Hepatic stellate cell (primary cell): ENCODE data around the gene PCSK4.
A peak's percentile ranks its signal among the peaks of the same experiment; 100 is the strongest.

ENCODE experiments used
- DNase-seq: peaks from one replicate; pipeline ENCODE4 v3.0.0; 2011; ENCODE audit warnings: low spot score

The PCSK4 gene

DNA sequence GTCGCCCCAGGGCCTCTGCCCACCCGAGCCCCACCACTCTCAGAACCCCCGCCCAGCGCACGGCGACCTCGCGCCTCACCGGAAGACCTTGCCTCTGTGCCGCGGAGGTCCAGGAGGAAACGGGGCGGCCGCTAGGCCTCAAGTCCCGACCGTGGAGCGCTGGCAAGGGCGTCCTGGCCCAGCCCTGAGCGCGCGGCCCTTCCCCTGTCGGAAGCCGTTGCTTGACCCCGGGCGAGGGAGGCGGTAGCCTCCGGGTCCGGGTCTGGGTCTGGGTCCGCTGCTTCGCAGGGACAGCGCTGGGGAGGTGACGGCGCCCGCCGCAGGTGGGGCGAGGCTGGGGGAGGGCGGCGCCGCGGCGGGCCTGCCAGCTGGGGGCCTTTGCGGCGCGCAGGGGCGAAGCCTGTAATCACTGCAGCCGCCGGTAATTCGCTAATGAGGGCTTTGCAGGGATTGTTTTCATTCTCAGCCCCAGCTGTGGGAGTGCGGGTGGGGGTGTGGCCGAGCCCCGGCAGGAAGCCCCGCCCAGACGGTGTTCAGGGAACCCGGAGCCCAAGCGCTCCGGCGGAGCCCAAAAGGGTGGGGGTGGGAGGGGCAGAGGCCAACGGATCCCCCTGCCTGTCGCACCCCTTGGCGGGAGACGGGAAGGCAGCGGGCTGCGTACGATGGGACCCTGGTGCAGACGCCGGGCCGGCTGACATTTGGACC, 19.7 kb downstream of the PCSK4 start:
- DNase-seq = no peak

DNA sequence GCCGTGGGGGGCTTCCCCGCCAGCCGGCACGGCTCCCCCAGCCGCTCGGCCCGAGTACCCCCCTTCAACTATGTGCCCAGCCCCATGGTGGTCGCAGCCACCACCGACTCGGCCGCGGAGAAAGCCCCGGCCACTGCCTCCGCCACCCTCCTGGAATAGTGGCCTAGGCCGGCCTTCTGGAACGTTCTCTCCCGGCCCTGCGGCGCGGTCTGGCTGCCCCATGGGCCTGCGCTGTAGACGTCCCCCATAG, 20.2 kb downstream of the PCSK4 start:
- no peak for DNase-seq

DNA sequence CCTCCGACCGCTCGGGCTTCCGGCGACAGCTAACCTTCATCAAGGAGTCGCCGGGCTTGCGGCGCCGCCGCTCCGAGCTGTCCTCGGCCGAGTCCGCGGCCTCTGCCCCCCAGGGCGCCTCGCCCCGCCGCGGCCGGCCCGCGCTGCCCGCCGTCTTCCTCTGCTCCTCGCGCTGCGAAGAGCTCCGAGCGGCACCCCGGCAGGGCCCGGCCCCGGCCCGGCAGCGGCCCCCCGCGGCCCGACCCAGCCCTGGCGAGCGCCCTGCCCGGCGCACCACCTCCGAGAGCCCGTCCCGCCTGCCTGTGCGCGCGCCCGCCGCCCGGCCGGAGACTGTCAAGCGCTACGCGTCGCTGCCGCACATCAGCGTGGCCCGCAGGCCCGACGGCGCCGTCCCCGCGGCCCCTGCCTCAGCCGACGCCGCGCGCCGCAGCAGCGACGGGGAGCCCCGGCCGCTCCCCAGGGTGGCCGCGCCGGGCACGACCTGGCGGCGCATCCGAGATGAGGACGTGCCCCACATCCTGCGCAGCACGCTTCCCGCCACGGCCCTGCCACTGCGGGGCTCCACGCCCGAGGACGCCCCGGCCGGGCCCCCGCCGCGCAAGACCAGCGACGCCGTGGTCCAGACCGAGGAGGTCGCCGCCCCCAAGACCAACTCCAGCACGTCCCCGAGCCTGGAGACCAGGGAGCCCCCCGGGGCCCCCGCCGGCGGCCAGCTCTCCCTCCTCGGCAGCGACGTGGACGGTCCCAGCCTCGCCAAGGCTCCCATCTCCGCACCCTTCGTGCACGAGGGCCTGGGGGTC, 20.7 kb downstream of the PCSK4 start:
- DNase-seq = no peak

DNA sequence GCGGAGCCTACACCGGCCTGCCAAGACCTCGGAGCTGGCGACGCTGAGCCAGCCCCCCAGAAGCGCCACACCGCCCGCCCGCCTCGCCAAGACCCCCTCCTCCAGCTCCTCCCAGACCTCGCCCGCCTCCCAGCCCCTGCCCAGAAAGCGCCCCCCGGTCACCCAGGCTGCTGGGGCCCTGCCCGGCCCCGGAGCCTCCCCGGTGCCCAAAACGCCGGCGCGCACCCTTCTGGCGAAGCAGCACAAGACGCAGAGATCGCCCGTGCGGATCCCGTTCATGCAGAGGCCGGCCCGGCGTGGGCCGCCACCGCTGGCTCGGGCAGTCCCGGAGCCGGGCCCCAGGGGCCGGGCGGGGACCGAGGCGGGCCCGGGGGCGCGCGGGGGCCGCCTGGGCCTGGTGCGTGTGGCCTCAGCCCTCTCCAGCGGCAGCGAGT, 21.3 kb downstream of the PCSK4 start:
- DNase-seq = no peak

DNA sequence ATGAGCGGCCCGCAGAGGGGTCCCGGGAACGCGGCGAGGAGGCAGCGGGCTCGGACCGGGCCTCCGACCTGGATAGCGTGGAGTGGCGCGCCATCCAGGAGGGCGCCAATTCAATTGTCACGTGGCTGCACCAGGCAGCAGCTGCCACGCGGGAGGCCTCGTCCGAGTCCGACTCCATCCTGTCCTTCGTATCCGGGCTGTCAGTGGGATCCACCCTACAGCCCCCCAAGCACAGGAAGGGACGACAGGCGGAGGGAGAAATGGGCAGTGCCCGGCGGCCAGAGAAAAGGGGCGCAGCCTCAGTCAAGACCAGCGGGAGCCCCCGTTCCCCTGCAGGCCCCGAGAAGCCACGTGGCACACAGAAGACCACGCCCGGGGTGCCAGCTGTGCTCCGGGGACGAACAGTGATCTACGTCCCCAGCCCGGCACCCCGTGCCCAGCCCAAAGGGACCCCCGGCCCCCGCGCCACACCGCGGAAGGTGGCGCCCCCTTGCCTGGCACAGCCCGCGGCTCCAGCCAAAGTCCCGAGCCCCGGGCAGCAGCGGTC, 21.8 kb downstream of the PCSK4 start:
- no peak for DNase-seq

DNA sequence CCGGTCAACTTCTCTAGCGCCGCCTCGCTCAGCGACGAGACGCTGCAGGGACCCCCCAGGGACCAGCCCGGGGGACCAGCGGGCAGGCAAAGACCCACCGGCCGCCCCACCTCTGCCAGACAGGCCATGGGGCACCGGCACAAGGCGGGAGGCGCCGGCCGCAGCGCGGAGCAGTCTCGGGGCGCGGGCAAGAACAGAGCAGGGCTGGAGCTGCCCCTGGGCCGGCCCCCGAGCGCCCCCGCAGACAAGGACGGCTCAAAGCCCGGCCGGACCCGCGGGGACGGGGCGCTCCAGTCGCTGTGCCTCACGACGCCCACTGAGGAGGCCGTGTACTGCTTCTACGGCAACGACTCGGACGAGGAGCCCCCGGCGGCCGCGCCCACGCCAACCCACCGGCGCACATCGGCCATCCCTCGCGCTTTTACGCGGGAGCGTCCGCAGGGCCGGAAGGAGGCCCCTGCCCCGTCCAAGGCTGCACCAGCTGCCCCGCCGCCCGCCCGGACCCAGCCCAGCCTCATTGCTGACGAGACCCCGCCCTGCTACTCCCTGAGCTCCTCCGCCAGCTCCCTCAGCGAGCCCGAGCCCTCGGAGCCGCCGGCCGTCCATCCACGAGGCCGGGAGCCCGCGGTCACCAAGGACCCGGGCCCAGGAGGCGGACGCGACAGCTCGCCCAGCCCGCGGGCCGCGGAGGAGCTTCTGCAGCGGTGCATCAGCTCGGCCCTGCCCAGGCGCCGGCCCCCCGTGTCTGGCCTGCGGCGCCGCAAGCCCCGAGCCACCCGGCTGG, 22.5 kb downstream of the PCSK4 start:
- no peak for DNase-seq

DNA sequence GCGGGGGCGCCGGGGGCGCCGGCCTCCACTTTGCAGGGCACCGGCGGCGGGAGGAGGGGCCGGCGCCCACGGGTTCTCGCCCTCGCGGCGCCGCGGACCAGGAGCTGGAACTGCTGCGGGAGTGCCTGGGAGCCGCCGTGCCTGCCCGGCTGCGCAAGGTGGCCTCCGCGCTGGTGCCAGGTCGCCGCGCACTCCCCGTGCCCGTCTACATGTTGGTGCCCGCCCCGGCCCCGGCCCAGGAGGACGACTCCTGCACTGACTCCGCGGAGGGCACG, 23.0 kb downstream of the PCSK4 start:
- no peak for DNase-seq

DNA sequence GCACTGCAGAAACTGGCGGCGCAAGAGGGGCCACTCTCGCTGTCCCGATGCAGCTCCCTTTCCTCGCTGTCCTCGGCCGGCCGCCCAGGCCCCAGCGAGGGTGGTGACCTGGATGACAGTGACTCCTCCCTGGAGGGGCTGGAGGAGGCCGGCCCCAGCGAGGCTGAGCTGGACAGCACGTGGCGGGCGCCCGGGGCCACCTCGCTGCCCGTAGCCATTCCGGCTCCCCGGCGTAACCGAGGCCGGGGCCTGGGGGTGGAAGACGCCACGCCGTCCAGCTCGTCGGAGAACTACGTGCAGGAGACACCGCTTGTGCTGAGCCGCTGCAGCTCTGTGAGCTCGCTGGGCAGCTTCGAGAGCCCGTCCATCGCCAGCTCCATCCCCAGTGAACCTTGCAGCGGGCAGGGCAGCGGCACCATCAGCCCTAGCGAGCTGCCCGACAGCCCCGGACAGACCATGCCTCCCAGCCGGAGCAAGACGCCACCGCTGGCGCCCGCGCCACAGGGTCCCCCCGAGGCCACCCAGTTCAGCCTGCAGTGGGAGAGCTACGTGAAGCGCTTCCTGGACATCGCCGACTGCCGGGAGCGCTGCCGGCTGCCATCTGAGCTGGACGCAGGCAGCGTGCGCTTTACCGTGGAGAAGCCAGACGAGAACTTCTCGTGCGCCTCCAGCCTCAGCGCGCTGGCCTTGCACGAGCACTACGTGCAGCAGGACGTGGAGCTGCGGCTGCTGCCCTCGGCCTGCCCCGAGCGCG, 23.5 kb downstream of the PCSK4 start:
- DNase-seq = no peak

DNA sequence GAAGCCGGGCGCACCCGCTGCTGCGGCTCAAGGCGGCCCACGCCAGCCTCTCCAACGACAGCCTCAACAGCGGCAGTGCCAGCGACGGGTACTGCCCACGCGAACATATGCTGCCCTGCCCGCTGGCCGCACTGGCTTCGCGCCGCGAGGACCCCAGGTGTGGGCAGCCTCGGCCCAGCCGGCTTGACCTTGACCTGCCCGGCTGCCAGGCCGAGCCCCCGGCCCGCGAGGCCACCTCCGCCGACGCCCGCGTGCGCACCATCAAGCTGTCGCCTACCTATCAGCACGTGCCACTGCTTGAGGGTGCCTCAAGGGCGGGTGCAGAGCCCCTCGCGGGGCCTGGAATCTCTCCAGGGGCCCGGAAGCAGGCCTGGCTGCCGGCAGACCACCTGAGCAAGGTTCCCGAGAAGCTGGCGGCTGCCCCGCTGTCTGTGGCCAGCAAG, 24.1 kb downstream of the PCSK4 start:
- DNase-seq = no peak

DNA sequence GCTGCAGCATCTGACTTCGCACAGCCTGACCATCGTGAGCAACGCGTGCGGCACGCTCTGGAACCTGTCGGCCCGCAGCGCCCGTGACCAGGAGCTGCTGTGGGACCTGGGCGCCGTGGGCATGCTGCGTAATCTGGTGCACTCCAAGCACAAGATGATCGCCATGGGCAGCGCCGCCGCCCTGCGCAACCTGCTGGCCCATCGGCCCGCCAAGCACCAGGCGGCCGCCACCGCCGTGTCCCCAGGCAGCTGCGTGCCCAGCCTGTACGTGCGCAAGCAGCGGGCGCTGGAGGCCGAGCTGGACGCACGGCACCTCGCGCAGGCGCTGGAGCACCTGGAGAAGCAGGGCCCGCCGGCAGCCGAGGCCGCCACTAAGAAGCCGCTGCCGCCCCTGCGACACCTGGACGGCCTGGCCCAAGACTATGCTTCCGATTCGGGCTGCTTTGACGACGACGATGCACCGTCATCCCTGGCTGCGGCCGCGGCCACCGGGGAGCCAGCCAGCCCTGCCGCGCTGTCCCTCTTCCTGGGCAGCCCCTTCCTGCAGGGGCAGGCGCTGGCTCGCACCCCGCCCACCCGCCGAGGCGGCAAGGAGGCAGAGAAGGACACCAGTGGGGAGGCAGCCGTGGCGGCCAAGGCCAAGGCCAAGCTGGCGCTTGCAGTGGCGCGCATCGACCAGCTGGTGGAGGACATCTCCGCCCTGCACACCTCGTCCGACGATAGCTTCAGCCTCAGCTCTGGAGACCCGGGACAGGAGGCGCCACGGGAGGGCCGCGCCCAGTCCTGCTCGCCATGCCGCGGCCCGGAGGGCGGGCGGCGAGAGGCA, 24.7 kb downstream of the PCSK4 start:
- peak; percentile 86 for DNase-seq

DNA sequence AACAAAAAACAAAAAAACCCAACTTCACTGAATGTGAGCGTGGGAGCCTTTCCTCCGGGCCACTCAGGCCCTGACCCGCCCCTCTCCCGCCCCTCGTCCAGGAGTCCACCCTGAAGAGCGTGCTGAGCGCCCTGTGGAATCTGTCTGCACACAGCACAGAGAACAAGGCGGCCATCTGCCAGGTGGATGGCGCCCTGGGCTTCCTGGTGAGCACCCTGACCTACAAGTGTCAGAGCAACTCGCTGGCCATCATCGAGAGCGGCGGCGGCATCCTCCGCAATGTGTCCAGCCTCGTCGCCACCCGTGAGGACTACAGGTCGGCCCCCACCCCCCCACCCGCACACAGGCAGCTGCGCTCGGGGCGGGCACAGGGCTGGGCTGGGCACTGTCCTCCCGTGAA, 28.3 kb downstream of the PCSK4 start:
- DNase-seq = no peak

DNA sequence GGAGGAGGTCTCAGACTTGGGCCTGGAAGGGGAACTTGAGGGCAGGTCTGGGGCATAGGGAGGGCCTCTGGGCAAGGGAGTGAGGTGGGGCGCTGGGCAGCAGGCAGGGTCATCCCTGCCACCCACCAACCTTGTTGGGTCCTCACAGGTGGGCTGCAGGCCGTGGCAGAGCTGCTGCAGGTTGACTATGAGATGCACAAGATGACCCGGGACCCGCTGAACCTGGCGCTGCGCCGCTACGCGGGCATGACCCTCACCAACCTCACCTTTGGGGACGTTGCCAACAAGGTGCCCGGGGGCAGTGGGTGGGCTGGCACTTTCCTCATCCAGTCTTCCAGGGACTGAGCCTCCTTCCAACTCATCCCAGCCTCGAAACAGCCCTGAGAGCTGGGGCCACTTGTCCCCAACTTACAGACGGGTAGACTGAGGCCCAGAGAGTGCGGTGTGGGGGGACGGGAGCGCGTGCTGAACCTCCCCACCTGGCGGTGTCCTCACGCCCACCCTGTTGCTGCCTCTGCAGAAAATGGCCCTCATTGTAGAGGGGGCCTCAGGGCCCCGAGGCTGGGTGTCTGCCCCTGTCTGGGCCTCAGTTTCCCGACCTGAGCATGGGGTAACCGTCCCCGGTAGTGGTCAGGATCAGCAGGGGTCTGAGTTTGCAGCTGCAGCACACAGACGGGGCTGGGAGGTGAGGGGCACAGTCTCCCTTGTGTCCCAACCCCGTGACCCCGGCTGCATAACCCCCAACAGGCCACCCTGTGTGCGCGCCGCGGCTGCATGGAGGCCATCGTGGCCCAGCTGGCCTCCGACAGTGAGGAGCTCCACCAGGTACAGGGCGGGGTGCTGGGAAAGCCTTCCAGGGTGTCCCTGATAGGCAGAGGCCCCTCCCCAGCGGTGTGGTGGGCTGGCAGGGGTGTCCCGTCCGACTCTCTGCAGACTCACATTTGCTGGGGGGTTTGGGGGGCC, 29.8 kb downstream of the PCSK4 start:
- no peak for DNase-seq

DNA sequence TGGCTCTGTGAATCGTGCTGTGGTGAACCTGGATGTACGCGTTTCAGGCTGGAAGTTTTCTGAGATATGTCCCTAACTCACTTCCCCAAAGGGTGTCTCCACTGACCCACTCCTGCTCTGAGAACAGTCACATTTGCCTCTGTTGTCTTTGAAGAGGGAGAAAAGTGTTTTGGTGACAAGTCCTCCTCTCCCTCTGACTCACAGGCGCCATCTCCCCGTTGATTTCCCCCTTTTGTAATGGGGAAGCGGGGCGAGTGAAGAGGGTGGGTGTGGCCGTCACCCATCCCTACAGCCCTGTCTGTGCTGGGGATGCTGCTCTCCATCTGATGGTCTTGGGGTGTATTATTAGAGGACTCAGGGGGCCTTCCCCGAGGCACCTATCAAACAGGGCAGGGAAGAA, 30.7 kb downstream of the PCSK4 start:
- no peak for DNase-seq

DNA sequence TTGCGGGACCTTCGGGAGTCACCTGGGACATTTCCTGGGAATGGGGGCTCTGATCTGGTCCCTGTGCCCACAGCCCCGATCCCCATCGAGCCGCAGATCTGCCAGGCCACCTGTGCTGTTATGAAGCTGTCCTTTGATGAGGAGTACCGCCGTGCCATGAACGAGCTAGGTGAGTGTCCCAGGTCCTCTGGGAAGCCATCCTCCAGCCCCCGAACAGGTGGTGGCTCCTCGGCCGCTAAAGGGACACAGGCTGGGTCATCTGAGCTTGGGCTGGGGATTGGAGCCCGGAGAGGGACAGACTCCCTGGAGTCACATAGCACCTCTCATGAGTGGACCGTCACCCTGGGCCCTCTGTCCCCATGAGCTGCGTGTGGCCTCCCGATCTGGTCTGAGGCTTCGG, 32.3 kb downstream of the PCSK4 start:
- no peak for DNase-seq

DNA sequence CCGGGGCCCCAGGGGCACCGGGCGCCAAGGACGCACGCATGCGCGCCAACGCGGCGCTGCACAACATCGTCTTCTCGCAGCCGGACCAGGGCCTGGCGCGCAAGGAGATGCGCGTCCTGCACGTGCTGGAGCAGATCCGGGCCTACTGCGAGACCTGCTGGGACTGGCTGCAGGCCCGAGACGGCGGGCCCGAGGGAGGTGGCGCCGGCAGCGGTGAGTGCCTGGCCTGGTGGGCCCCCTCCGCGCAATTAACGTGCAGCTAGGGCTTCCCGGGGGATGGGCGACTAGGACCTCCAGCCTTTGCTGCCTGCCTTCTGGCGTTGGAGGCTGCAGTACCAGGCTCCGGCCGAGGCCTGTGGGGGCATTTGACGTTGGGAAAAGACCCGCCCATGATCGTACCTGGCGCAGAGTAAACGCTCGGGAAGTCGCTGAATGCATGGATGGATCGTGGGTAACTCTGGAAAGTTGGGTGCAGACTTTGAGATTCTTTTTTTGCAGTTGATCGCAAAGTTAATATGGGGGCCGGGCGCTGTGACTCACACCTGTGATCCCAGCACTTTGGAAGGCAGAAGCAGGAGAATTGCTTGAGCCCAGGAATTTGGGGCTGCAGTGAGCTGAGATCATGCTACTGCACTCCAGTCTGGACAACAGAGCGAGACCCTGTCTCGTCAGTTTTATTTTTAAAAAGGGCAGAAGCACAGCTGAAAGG, 33.0 kb downstream of the PCSK4 start:
- no peak for DNase-seq

DNA sequence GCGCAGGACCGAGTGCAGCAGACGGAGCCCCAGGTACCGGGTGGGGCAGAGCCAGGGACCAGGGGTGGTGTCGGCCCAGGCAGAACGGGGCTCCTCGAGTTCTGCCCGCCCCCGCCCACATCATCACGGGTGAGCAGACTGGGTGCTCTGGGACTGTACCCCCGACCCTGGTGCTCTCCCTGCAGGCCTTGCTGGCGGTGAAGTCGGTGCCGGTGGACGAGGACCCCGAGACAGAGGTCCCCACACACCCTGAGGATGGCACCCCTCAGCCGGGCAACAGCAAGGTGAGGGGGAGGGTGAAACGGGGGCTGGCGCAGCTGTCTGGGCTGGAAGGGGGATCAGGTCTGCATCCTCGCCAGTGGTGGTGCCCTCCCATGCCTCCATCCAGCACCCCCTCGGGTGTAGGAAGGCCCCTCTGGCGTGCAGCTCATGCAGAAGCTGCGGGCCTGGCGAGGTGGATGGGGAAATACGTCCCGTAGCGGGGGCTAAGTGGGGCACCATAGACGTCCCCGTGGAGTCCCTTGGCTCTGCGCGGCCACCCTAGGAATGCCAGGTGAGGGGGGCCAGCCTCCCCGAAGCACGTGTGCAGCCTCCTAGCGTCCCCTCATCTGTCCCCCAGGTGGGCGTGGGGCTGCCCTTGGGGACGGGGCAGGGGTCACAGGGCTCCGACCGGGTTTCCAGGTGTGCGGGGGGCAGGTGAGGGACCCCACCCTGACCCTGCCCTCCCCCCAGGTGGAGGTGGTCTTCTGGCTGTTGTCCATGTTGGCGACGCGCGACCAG, 33.8 kb downstream of the PCSK4 start:
- no peak for DNase-seq

DNA sequence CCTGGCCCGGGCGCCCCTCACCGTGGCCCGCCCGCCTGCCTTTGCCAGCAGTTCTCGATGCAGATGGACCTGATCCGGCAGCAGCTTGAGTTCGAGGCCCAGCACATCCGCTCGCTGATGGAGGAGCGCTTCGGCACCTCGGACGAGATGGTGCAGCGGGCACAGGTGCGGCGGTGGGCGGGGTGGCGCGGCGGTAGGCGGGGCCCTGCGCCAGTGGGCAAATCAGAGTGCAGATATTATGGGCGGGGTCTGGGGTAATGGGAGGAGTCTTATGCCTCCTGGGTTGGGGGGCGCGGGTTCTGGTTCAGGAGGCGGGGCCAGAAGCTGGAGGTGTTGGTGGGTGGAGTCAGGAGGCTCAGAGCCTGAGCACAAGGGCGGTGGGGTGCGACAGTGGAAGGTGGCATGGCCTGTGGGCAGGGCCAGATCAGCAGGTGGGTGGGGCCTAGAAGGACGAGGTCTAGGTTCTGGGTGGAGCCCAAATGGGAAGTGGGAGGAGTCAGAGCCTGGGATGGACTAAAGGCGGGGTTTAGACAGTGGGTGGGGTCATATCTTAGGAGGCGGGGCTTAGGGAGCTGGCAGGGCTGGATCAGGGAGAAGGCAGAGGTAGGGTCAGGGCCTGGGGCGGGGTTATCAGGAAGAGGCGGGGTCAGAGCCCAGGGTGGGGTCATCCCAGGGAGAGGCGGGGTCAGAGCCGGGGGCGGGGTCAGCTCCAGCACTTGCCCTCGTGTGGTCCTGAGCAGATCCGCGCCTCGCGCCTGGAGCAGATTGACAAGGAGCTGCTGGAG, 34.6 kb downstream of the PCSK4 start:
- DNase-seq = peak; percentile 80

DNA sequence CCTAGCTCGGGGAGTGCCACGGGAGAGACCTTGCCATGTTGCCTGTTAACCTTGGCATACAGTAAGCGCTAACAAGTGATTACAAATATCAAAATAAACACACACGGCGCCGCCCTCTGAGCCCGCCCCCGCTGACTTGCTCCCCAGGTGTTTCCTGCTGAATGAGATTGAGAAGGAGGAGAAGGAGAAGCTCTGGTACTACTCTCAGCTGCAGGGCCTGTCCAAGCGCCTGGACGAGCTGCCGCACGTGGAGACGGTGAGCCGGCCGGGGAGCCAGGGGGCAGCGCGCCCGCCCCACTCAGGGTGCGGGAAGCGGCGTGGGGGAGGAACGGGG, 35.2 kb downstream of the PCSK4 start:
- DNase-seq = no peak
